ENCODE data around the gene SPEG. TPM values are rescaled to one million over a fixed set of nuclear protein-coding genes. Genes with fewer than 3 reads are reported as not detected.

Gene SPEG
- total RNA-seq, 1 donor from 2014 or later: 390 TPM

DNA sequence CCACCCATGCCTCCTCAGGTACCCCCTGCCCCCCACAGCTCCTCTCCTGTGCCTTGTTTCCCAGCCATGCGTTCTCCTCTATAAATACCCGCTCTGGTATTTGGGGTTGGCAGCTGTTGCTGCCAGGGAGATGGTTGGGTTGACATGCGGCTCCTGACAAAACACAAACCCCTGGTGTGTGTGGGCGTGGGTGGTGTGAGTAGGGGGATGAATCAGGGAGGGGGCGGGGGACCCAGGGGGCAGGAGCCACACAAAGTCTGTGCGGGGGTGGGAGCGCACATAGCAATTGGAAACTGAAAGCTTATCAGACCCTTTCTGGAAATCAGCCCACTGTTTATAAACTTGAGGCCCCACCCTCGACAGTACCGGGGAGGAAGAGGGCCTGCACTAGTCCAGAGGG, 17.3 kb upstream of the SPEG start:
- no peak for DNase-seq (ENCODE audit: low spot score in 2 of 2)
- no peaks in the 10 kb centered on the region for H3K9me3 ChIP-seq
- TF ChIP-seq, protein P1, sequence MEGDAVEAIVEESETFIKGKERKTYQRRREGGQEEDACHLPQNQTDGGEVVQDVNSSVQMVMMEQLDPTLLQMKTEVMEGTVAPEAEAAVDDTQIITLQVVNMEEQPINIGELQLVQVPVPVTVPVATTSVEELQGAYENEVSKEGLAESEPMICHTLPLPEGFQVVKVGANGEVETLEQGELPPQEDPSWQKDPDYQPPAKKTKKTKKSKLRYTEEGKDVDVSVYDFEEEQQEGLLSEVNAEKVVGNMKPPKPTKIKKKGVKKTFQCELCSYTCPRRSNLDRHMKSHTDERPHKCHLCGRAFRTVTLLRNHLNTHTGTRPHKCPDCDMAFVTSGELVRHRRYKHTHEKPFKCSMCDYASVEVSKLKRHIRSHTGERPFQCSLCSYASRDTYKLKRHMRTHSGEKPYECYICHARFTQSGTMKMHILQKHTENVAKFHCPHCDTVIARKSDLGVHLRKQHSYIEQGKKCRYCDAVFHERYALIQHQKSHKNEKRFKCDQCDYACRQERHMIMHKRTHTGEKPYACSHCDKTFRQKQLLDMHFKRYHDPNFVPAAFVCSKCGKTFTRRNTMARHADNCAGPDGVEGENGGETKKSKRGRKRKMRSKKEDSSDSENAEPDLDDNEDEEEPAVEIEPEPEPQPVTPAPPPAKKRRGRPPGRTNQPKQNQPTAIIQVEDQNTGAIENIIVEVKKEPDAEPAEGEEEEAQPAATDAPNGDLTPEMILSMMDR (IDR thresholded peaks at IDR 0.05): no peak
- H3K4me3 ChIP-seq: no peak overlapping the region
- no peaks in the 10 kb centered on the region for H3K27me3 ChIP-seq
- peak overlapping the region; percentile 62 to 64 for H3K27ac ChIP-seq
- peaks cover 6 to 25% of the 10 kb centered on the region in 2 donors for H3K4me1 ChIP-seq
- no peaks in the 10 kb centered on the region for H3K36me3 ChIP-seq
- intact Hi-C loops (cut with DNase I): no loop called here

DNA sequence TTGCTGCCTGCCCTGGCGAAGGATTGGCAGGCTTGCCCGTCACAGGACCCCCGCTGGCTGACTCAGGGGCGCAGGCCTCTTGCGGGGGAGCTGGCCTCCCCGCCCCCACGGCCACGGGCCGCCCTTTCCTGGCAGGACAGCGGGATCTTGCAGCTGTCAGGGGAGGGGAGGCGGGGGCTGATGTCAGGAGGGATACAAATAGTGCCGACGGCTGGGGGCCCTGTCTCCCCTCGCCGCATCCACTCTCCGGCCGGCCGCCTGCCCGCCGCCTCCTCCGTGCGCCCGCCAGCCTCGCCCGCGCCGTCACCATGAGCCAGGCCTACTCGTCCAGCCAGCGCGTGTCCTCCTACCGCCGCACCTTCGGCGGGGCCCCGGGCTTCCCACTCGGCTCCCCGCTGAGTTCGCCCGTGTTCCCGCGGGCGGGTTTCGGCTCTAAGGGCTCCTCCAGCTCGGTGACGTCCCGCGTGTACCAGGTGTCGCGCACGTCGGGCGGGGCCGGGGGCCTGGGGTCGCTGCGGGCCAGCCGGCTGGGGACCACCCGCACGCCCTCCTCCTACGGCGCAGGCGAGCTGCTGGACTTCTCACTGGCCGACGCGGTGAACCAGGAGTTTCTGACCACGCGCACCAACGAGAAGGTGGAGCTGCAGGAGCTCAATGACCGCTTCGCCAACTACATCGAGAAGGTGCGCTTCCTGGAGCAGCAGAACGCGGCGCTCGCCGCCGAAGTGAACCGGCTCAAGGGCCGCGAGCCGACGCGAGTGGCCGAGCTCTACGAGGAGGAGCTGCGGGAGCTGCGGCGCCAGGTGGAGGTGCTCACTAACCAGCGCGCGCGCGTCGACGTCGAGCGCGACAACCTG, 16.3 kb upstream of the SPEG start, which contains the start of gene DES:
Gene DES, plus strand, starts transcription at position 223 of the 857 bp plus-strand sequence. Its CDS starts 86 bp downstream, at position 309.
- Histone ChIP-seq H3K36me3 (no peaks in the 10 kb centered on the region), H3K4me3 (peak within 1 kb of the TSS; percentile 37 to 50), H3K4me1 (peaks cover 6 to 25% of the 10 kb centered on the region in 2 donors), H3K9me3 (no peaks in the 10 kb centered on the region), H3K27me3 (no peaks in the 10 kb centered on the region), H3K27ac (peak within 1 kb of the TSS; percentile 62 to 64)
- intact Hi-C loops (cut with DNase I): no loop called here
- no peak for DNase-seq (ENCODE audit: low spot score in 2 of 2)
- TF ChIP-seq, protein P1 (IDR thresholded peaks at IDR 0.05): peak in 1 of 3 experiments; percentile 13

- Histone ChIP-seq H3K9me3 (no peaks in the 10 kb centered on the region), H3K36me3 (no peaks in the 10 kb centered on the region), H3K27me3 (no peaks in the 10 kb centered on the region), H3K4me1 (peaks cover 6 to 28% of the 10 kb centered on the region in 2 donors), H3K27ac (peak overlapping the region; percentile 9 to 62), H3K4me3 (peak overlapping the region; percentile 37 to 50)
- intact Hi-C loops (cut with DNase I): no loop called here
- no peak for DNase-seq (ENCODE audit: low spot score in 2 of 2)
- TF ChIP-seq, protein P1 (IDR thresholded peaks at IDR 0.05): peak in 1 of 3 experiments; percentile 3
Observed at GRCh38 chr2:219419012-219419324, 15.7 kb upstream of the SPEG start.

DNA sequence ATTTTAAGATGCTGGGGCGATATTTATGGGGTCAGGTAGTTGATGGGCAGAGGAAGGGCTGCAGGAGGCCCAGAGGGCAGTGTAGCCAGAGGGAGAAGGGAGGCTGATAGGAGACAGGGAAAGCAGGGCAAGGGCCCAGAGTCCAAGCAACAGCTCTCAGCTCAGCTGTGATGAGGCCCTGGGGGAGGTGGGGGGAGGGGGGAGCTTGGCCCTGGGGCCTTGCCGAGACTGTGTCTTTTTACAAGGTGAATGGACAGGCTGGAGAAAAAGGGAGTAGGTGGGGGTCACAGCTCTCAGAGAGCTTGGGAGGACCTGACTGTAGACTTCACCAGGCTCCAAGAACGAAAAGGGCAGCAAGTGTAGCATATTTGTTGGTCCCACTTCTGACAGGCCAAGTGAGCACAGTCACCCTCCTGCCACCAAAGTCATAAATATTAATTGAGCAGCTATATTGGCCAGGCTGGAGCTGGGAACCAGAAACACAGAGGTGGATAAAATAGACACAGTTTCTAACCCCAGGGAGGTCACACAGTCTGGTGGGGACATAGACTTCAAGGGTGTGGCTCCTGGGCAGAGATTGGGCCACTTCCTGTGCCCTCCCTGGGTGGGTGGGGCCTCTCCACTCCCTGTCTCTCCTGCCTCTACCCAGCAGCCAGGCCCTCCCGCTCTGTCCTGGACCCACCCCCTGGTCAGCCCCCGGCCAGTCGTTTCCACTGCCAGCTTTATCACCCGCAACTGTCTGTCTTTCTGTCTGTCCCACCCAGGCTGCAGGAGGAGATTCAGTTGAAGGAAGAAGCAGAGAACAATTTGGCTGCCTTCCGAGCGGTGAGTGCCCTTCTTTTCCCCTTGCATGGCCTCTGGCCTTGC, 15.1 kb upstream of the SPEG start:
- Histone ChIP-seq H3K36me3 (no peaks in the 10 kb centered on the region), H3K27ac (peak overlapping the region; percentile 9 to 62), H3K4me1 (peaks cover 6 to 30% of the 10 kb centered on the region in 2 donors), H3K27me3 (no peaks in the 10 kb centered on the region), H3K9me3 (no peaks in the 10 kb centered on the region), H3K4me3 (peak overlapping the region in 1 of 2 donors; percentile 50)
- intact Hi-C loops (cut with DNase I): no loop called here
- TF ChIP-seq, protein P1 (IDR thresholded peaks at IDR 0.05): no peak
- DNase-seq (ENCODE audit: low spot score in 2 of 2): no peak

DNA sequence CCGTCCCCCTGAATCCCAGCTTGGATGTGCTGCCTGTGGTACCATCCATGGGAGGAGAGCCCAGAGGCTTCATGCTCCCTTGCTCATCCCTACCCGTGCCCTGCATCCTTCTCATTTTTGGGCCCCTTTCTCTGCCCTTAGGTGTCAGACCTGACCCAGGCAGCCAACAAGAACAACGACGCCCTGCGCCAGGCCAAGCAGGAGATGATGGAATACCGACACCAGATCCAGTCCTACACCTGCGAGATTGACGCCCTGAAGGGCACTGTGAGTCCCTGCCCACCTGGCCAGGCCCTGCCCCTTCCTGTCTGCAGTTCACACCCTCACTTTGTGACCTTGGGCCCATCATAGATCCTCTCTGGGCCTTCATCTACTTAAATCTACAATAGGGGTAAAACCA, 14.0 kb upstream of the SPEG start:
- no peak overlapping the region for H3K4me3 ChIP-seq
- intact Hi-C loops (cut with DNase I): no loop called here
- no peaks in the 10 kb centered on the region for H3K27me3 ChIP-seq
- H3K4me1 ChIP-seq: peaks cover 6 to 34% of the 10 kb centered on the region in 2 donors
- no peaks in the 10 kb centered on the region for H3K36me3 ChIP-seq
- no peak overlapping the region for H3K27ac ChIP-seq
- DNase-seq (ENCODE audit: low spot score in 2 of 2): no peak
- TF ChIP-seq, protein P1 (IDR thresholded peaks at IDR 0.05): no peak
- no peaks in the 10 kb centered on the region for H3K9me3 ChIP-seq
